ENCODE data around the gene RPRD1B. TPM values are rescaled to one million over a fixed set of nuclear protein-coding genes. Genes with fewer than 3 reads are reported as not detected.

The RPRD1B gene
- total and polyA plus RNA-seq, 2 of the 8 experiments (the other 6 are each of a cell fraction or from before 2014, with no cell fraction given) = 10.3 to 20.9 TPM

DNA sequence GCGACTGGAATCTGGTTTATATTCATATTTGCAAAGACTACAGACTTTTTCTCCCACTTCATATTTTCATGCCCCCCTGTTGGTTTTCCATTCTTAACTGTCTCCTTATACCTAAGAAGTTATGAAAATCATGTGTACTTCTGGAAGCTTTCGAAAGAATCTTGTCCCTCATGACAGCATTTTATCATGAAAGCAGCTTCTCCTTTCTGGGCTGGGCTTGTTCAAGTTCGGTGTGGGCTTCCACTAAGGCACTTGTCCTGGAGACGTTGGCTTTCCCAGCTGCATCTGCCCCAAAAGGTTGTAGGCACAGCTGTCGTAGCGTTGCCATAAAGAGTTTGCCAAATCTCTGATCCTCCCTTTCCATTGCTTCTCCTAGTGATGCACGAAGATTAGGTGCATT, 56.5 kb downstream of the RPRD1B start (continued):
- TF ChIP-seq, protein P1, sequence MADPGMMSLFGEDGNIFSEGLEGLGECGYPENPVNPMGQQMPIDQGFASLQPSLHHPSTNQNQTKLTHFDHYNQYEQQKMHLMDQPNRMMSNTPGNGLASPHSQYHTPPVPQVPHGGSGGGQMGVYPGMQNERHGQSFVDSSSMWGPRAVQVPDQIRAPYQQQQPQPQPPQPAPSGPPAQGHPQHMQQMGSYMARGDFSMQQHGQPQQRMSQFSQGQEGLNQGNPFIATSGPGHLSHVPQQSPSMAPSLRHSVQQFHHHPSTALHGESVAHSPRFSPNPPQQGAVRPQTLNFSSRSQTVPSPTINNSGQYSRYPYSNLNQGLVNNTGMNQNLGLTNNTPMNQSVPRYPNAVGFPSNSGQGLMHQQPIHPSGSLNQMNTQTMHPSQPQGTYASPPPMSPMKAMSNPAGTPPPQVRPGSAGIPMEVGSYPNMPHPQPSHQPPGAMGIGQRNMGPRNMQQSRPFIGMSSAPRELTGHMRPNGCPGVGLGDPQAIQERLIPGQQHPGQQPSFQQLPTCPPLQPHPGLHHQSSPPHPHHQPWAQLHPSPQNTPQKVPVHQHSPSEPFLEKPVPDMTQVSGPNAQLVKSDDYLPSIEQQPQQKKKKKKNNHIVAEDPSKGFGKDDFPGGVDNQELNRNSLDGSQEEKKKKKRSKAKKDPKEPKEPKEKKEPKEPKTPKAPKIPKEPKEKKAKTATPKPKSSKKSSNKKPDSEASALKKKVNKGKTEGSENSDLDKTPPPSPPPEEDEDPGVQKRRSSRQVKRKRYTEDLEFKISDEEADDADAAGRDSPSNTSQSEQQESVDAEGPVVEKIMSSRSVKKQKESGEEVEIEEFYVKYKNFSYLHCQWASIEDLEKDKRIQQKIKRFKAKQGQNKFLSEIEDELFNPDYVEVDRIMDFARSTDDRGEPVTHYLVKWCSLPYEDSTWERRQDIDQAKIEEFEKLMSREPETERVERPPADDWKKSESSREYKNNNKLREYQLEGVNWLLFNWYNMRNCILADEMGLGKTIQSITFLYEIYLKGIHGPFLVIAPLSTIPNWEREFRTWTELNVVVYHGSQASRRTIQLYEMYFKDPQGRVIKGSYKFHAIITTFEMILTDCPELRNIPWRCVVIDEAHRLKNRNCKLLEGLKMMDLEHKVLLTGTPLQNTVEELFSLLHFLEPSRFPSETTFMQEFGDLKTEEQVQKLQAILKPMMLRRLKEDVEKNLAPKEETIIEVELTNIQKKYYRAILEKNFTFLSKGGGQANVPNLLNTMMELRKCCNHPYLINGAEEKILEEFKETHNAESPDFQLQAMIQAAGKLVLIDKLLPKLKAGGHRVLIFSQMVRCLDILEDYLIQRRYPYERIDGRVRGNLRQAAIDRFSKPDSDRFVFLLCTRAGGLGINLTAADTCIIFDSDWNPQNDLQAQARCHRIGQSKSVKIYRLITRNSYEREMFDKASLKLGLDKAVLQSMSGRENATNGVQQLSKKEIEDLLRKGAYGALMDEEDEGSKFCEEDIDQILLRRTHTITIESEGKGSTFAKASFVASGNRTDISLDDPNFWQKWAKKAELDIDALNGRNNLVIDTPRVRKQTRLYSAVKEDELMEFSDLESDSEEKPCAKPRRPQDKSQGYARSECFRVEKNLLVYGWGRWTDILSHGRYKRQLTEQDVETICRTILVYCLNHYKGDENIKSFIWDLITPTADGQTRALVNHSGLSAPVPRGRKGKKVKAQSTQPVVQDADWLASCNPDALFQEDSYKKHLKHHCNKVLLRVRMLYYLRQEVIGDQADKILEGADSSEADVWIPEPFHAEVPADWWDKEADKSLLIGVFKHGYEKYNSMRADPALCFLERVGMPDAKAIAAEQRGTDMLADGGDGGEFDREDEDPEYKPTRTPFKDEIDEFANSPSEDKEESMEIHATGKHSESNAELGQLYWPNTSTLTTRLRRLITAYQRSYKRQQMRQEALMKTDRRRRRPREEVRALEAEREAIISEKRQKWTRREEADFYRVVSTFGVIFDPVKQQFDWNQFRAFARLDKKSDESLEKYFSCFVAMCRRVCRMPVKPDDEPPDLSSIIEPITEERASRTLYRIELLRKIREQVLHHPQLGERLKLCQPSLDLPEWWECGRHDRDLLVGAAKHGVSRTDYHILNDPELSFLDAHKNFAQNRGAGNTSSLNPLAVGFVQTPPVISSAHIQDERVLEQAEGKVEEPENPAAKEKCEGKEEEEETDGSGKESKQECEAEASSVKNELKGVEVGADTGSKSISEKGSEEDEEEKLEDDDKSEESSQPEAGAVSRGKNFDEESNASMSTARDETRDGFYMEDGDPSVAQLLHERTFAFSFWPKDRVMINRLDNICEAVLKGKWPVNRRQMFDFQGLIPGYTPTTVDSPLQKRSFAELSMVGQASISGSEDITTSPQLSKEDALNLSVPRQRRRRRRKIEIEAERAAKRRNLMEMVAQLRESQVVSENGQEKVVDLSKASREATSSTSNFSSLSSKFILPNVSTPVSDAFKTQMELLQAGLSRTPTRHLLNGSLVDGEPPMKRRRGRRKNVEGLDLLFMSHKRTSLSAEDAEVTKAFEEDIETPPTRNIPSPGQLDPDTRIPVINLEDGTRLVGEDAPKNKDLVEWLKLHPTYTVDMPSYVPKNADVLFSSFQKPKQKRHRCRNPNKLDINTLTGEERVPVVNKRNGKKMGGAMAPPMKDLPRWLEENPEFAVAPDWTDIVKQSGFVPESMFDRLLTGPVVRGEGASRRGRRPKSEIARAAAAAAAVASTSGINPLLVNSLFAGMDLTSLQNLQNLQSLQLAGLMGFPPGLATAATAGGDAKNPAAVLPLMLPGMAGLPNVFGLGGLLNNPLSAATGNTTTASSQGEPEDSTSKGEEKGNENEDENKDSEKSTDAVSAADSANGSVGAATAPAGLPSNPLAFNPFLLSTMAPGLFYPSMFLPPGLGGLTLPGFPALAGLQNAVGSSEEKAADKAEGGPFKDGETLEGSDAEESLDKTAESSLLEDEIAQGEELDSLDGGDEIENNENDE (IDR thresholded peaks at IDR 0.05; ENCODE audit: insufficient replicate concordance, low read length) = no peak
- TF ChIP-seq HDAC6 (IDR thresholded peaks at IDR 0.05; ENCODE audit: low read depth, low read length) (no peak), SP1 (IDR thresholded peaks at IDR 0.05; ENCODE audit: low read depth, low read length) (no peak), FOSL1 (IDR thresholded peaks at IDR 0.05; ENCODE audit: insufficient read depth, low read depth, low read length) (no peak)
